Calu3 (cell line): ENCODE measurements around the gene NODAL. TPM values are rescaled to one million over a fixed set of nuclear protein-coding genes. Genes with fewer than 3 reads are reported as not detected.
A peak's percentile ranks its signal among the peaks of the same experiment; 100 is the strongest.

Experiments
- BruUV-seq: library from RNA; stranded (reverse); fragments of 400-500 nt; replicated peaks from 2 replicates; lab custom pipeline; 2021; lab: Mats Ljungman, UMichigan
- CTCF ChIA-PET: fragments of 300-600 bp; sonication (Branson Sonifier 250); formaldehyde crosslinking; loops from one replicate; lab custom pipeline; 2022; ENCODE audit warnings: antibody characterized with exemption; lab: Charles Lee
- DNase-seq: peaks from one replicate; pipeline ENCODE4 v3.0.0; 2022
- H3K27ac Mint-ChIP-seq: one replicate; pipeline ENCODE4 v1.8.0; 2022; ENCODE audit warnings: mixed read lengths; ENCODE audit not compliant: unreplicated experiment
- H3K27me3 Mint-ChIP-seq: one replicate; pipeline ENCODE4 v1.8.0; 2022; ENCODE audit warnings: mixed read lengths; ENCODE audit not compliant: unreplicated experiment
- H3K36me3 Mint-ChIP-seq: one replicate; pipeline ENCODE4 v1.8.0; 2022; ENCODE audit warnings: mild to moderate bottlenecking, moderate library complexity, mixed read lengths; ENCODE audit not compliant: insufficient read depth, unreplicated experiment
- H3K4me1 Mint-ChIP-seq: one replicate; pipeline ENCODE4 v1.8.0; 2022; ENCODE audit warnings: mild to moderate bottlenecking, low read depth, mixed read lengths; ENCODE audit not compliant: unreplicated experiment
- H3K4me3 Mint-ChIP-seq: one replicate; pipeline ENCODE4 v1.8.0; 2022; ENCODE audit warnings: mild to moderate bottlenecking, low read depth, moderate library complexity, mixed read lengths; ENCODE audit not compliant: unreplicated experiment
- H3K9me3 Mint-ChIP-seq: one replicate; pipeline ENCODE4 v1.8.0; 2022; ENCODE audit warnings: low read depth, mixed read lengths; ENCODE audit not compliant: unreplicated experiment
- intact Hi-C: fragments of 100-400 bp; cut with micrococcal nuclease; formaldehyde crosslinking; loops from one replicate; pipeline ENCODE4 v1.10.0; 2022; ENCODE audit not compliant: unreplicated experiment
- total RNA-seq: library from RNA; stranded (reverse); gene quantifications from 2 replicates; pipeline ENCODE4 v1.2.3, GENCODE V29; 2022
- TF ChIP-seq, protein P1 (sequence below): fragments of 200-600 bp; IDR thresholded peaks from one replicate; pipeline ENCODE4 v1.8.0; 2022; ENCODE audit warnings: antibody characterized with exemption; ENCODE audit not compliant: unreplicated experiment

NODAL gene
- total RNA-seq, 1 experiment from 2014 or later: not detected

DNA sequence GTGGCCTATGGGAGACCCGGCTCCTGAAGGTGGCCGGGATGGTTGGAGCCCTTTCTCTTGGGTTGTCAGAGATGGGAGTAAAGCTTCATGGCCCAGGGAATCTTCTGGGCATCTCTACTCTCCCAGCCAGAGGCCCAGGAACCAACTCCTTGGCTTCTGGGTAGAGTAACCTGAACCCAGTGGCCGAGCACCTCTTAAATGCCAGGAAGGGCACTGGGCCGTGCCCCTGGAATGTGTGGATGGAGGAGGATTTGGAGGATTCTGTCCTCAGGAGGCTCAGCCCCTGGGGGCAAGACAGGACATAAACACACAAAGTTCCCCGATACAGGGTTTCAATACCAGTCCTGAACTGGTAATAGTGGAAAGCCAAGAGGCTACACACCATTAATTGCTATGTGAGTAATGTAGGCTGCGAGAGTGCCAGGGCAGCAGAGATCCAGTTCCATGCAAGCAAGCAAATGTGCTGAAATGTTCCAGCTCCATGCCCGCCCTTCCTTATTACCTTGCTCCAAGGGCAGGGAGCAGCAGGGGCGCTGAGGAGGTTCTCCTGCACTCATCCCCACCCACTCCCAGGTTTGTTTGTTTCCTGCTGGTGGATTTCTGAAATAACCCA lies 38.3 kb upstream of the NODAL start:
- Mint-ChIP-seq H3K27ac (no peak overlapping the region), H3K36me3 (peaks cover 12% of the 10 kb centered on the region), H3K4me3 (no peak overlapping the region), H3K9me3 (no peaks in the 10 kb centered on the region), H3K4me1 (peaks cover 23% of the 10 kb centered on the region), H3K27me3 (peaks cover 58% of the 10 kb centered on the region)
- TF ChIP-seq, protein P1, sequence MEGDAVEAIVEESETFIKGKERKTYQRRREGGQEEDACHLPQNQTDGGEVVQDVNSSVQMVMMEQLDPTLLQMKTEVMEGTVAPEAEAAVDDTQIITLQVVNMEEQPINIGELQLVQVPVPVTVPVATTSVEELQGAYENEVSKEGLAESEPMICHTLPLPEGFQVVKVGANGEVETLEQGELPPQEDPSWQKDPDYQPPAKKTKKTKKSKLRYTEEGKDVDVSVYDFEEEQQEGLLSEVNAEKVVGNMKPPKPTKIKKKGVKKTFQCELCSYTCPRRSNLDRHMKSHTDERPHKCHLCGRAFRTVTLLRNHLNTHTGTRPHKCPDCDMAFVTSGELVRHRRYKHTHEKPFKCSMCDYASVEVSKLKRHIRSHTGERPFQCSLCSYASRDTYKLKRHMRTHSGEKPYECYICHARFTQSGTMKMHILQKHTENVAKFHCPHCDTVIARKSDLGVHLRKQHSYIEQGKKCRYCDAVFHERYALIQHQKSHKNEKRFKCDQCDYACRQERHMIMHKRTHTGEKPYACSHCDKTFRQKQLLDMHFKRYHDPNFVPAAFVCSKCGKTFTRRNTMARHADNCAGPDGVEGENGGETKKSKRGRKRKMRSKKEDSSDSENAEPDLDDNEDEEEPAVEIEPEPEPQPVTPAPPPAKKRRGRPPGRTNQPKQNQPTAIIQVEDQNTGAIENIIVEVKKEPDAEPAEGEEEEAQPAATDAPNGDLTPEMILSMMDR: no peak
- no peak for DNase-seq
- intact Hi-C loops: no loop called here
- CTCF ChIA-PET: interaction anchor here (0.6 kb wide), 1 partner anchor 16 kb away, joined by 4 read pairs; no protein-coding TSS in a partner anchor
- no TSS peak for BruUV-seq

DNA sequence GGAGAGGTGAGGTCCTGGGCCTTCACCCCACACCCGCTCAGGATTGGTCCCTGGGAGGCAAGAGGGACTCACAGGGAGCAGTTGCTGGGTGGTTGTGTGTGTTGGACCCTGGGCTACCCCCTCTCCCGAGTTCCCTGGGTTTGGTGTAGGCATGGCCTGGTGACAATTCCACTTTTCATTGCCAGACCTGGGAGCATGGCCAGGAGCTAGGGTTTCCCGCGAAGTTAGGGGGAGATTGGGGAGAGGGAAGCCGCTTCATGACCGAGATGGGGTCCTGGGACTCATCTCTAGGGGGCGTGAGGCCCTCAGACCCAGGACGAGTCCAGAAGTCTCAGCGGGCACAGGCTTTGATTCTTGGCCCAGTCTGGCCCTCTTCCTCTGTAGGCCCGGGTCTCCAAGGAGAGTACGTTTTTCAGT lies 37.7 kb upstream of the NODAL start:
- CTCF ChIA-PET: interaction anchor here (0.6 kb wide), 1 partner anchor 17 kb away, joined by 4 read pairs; no protein-coding TSS in a partner anchor
- no peak for DNase-seq
- BruUV-seq: no TSS peak
- TF ChIP-seq, protein P1: no peak
- no peaks in the 10 kb centered on the region for H3K9me3 Mint-ChIP-seq
- H3K4me1 Mint-ChIP-seq: peaks cover 23% of the 10 kb centered on the region
- peaks cover 12% of the 10 kb centered on the region for H3K36me3 Mint-ChIP-seq
- H3K4me3 Mint-ChIP-seq: no peak overlapping the region
- no peak overlapping the region for H3K27ac Mint-ChIP-seq
- H3K27me3 Mint-ChIP-seq: peaks cover 63% of the 10 kb centered on the region
- intact Hi-C loops: no loop called here

DNA sequence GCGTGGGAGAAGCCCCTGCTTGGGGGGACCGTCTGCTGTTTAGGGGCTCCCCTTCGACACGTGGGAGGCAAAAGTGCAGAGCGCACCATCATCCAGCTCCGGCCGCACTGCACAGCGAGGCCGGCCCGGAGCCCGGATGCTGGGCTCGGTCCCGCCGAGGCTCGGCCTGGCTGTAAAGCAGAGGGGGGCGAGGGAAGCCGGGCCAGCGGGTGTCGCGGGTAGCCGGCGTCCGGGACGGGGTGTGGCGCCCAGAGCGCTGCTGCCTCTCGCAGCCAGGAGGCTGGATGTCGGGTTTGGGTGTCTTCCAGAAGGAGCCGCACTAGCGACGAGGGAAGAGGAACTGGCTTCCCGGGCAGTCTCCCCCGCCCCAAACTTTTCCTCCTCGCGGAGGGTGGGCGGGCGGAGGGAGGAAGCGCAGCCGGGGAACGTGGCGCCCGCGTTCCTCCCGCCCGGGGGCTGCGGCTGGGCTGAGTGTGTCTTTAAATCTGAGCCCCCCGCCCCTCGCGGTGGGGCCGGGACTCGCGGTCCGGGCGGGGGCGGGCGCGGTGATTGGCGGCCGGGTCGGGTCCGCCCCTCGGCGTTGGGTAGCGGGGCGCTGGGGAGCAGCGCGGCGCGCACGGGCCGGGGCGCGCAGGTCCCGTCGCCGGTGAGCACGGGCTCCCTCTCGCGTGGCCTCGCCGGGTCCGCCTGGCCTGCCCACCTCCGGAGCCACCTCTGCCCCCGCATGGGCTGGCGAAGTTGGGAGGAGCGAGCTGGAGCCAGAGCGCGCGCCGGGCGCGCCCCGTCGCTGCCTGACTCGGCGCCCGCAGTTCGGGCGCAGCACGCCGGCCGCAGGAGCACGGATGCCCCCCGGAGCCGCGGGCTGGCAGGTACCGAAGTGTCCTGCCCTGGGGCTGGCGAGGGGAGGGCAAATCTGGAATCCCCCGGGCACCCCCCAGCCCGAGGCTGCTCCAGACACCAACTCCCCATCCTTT lies 37.0 kb upstream of the NODAL start, which contains the start of gene PALD1:
Gene PALD1, plus strand, starts transcription at position 577 of the 974 bp plus-strand sequence. CDS start 47,185 bp downstream, outside the sequence.
- intact Hi-C loops: no loop called here
- Mint-ChIP-seq H3K27ac (peak within 1 kb of the TSS; percentile 80), H3K4me1 (peaks cover 23% of the 10 kb centered on the region), H3K27me3 (peaks cover 70% of the 10 kb centered on the region), H3K9me3 (no peaks in the 10 kb centered on the region), H3K4me3 (peak within 1 kb of the TSS; percentile 81), H3K36me3 (peaks cover 12% of the 10 kb centered on the region)
- no TSS peak for BruUV-seq
- peak; percentile 51 for DNase-seq
- CTCF ChIA-PET: interaction anchor here (2.4 kb wide), 1 partner anchor 17 kb away, joined by 9 read pairs; no protein-coding TSS in a partner anchor
- TF ChIP-seq, protein P1: no peak

DNA sequence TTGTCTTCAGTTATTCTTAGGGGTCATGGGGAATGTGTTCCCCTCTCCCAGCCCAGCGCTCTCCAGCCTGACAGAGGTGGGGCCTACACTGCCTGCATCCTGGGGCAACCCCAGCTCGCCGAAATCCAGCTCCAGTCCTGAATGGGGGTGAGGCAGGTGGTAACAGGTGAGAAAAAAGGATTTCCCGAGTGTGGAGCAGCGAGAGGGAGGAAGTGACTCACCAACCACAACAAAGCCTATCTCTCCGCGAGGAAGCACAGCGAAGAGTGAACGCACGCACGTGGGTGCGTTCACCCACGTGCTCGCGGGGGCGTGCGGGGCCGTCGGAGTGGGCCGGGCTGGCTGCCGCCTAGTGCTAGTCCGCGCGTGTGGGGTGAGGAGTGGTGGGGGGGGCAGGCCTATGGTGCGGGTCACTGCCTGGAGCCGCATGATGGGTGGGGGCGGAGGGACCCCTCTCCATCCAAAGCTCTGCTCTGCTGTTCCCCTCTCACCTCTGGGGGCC lies 36.2 kb upstream of the NODAL start:
- no TSS peak for BruUV-seq
- Mint-ChIP-seq H3K4me1 (peaks cover 23% of the 10 kb centered on the region), H3K9me3 (no peaks in the 10 kb centered on the region), H3K27ac (peak overlapping the region; percentile 80), H3K4me3 (peak overlapping the region; percentile 81), H3K27me3 (peaks cover 78% of the 10 kb centered on the region), H3K36me3 (peaks cover 12% of the 10 kb centered on the region)
- intact Hi-C loops: no loop called here
- TF ChIP-seq, protein P1: no peak
- CTCF ChIA-PET: interaction anchor here (0.6 to 2.4 kb wide), 2 partner anchors 9 to 16 kb away, joined by 3 to 9 read pairs; no protein-coding TSS in a partner anchor
- DNase-seq: peak; percentile 66
